Calu3 (cell line): Measurements from ENCODE around the gene KRT7. TPM values are rescaled to one million over a fixed set of nuclear protein-coding genes. Genes with fewer than 3 reads are reported as not detected.

Experiments used
- BruUV-seq: library from RNA; stranded (reverse); fragments of 400-500 nt; replicated peaks from 2 replicates; lab custom pipeline; 2021; lab: Mats Ljungman, UMichigan
- CTCF ChIA-PET: fragments of 300-600 bp; sonication (Branson Sonifier 250); formaldehyde crosslinking; loops from one replicate; lab custom pipeline; 2022; ENCODE audit warnings: antibody characterized with exemption; lab: Charles Lee
- DNase-seq: peaks from one replicate; pipeline ENCODE4 v3.0.0; 2022
- H3K27ac Mint-ChIP-seq: one replicate; pipeline ENCODE4 v1.8.0; 2022; ENCODE audit warnings: mixed read lengths; ENCODE audit not compliant: unreplicated experiment
- H3K27me3 Mint-ChIP-seq: one replicate; pipeline ENCODE4 v1.8.0; 2022; ENCODE audit warnings: mixed read lengths; ENCODE audit not compliant: unreplicated experiment
- H3K36me3 Mint-ChIP-seq: one replicate; pipeline ENCODE4 v1.8.0; 2022; ENCODE audit warnings: mild to moderate bottlenecking, moderate library complexity, mixed read lengths; ENCODE audit not compliant: insufficient read depth, unreplicated experiment
- H3K4me1 Mint-ChIP-seq: one replicate; pipeline ENCODE4 v1.8.0; 2022; ENCODE audit warnings: mild to moderate bottlenecking, low read depth, mixed read lengths; ENCODE audit not compliant: unreplicated experiment
- H3K4me3 Mint-ChIP-seq: one replicate; pipeline ENCODE4 v1.8.0; 2022; ENCODE audit warnings: mild to moderate bottlenecking, low read depth, moderate library complexity, mixed read lengths; ENCODE audit not compliant: unreplicated experiment
- H3K9me3 Mint-ChIP-seq: one replicate; pipeline ENCODE4 v1.8.0; 2022; ENCODE audit warnings: low read depth, mixed read lengths; ENCODE audit not compliant: unreplicated experiment
- CTCF ChIP-seq: fragments of 200-600 bp; IDR thresholded peaks from one replicate; pipeline ENCODE4 v1.8.0; 2022; ENCODE audit warnings: antibody characterized with exemption; ENCODE audit not compliant: unreplicated experiment
- intact Hi-C: fragments of 100-400 bp; cut with micrococcal nuclease; formaldehyde crosslinking; loops from one replicate; pipeline ENCODE4 v1.10.0; 2022; ENCODE audit not compliant: unreplicated experiment
- total RNA-seq: library from RNA; stranded (reverse); gene quantifications from 2 replicates; pipeline ENCODE4 v1.2.3, GENCODE V29; 2022

The KRT7 gene
- total RNA-seq, 1 experiment from 2014 or later, result 2,828 TPM

DNA sequence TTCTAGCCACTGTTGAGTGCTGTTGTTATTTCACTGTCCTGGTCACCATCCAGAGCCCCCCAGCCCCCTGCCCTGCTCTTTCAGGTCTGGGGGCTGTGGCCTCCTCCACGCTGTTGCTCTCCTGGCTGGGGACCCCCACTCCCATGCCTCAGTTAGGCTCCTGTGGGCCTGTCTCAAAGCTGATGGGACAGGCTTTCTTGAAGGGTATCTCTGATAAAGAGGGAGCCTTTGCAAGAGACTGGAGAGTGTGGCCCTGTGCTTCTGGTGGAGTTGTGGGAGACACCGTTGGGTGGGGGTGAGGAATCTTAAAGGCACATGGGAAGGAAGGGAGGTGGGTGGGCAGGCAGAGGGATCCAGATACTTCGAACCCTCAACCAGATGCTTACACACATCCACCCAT, 29.2 kb downstream of the KRT7 start:
- Mint-ChIP-seq H3K27ac (no peak overlapping the region), H3K4me1 (peaks cover 21% of the 10 kb centered on the region), H3K9me3 (no peaks in the 10 kb centered on the region), H3K4me3 (no peak overlapping the region), H3K36me3 (peaks cover 20% of the 10 kb centered on the region), H3K27me3 (no peaks in the 10 kb centered on the region)
- DNase-seq, result no peak
- CTCF ChIA-PET, result no interaction called here
- TF ChIP-seq CTCF, result no peak
- BruUV-seq, result no TSS peak
- intact Hi-C loops, result no loop called here

DNA sequence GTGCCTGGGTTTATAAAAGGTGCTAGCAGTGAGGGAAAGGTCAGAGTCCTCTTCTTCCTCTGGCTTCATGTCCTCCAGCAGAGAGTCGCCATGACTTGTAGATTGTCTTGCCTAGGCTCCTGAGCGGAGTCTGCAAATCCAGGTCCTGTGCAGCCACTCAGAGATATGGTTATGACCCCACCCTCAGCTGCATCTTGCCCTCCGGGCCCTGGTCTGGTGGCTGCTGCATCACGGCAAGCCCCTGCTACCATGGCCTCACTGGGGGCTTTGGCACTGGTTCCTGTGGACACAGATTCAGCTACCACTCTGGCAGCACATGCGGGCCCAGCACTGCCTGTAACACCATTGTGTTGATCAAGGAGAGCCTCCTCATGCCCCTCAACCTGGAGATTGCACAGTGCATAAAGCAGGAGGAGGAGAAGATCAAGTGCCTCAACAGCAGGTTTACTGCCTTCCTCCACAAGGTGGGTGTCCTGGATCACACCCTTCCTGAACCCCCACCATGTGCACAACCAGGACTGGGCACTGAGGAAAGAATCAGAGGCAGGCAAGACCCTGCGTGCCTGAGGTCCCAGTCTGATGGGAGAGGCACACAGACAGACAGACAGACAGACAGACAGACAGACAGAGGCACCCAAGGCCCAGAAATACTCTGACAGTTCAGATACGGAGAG, 30.9 kb downstream of the KRT7 start:
- DNase-seq, result no peak
- no peak for TF ChIP-seq CTCF
- H3K4me1 Mint-ChIP-seq, result peaks cover 21% of the 10 kb centered on the region
- H3K27ac Mint-ChIP-seq, result no peak overlapping the region
- H3K36me3 Mint-ChIP-seq, result peaks cover 8% of the 10 kb centered on the region
- no peaks in the 10 kb centered on the region for H3K9me3 Mint-ChIP-seq
- intact Hi-C loops, result no loop called here
- no peaks in the 10 kb centered on the region for H3K27me3 Mint-ChIP-seq
- BruUV-seq, result no TSS peak
- H3K4me3 Mint-ChIP-seq, result no peak overlapping the region
- CTCF ChIA-PET, result no interaction called here

DNA sequence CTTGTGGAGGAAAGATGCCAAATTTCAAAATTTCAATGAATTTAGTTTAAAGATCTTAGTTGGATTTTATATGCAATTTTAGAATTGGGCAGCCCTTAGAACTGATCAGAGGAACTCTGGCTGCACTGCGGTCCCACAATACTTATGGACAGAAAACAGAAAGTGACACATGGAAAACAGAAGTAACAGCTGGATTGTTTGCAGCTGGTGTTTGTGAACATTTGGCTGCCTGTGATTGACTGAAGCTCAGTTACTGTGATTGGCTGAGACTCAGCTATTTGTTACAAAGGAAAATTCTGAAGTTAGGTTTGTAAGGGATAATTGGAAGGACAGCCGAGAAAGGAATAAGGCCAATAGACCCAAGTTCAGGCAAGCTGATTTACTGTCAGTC, 31.4 kb downstream of the KRT7 start:
- peaks cover 21% of the 10 kb centered on the region for H3K4me1 Mint-ChIP-seq
- CTCF ChIA-PET, result no interaction called here
- no peaks in the 10 kb centered on the region for H3K9me3 Mint-ChIP-seq
- H3K27me3 Mint-ChIP-seq, result no peaks in the 10 kb centered on the region
- H3K4me3 Mint-ChIP-seq, result no peak overlapping the region
- TF ChIP-seq CTCF, result no peak
- DNase-seq, result no peak
- H3K27ac Mint-ChIP-seq, result no peak overlapping the region
- peaks cover 8% of the 10 kb centered on the region for H3K36me3 Mint-ChIP-seq
- intact Hi-C loops, result no loop called here
- no TSS peak for BruUV-seq

GRCh38 chr12:52266514-52266913, 33.5 kb downstream of the KRT7 start:
- Mint-ChIP-seq H3K9me3 (no peaks in the 10 kb centered on the region), H3K27me3 (no peaks in the 10 kb centered on the region), H3K27ac (no peak overlapping the region), H3K4me3 (no peak overlapping the region), H3K4me1 (peaks cover under 1% of the 10 kb centered on the region), H3K36me3 (peaks cover 8% of the 10 kb centered on the region)
- intact Hi-C loops, result no loop called here
- no peak for DNase-seq
- CTCF ChIA-PET, result no interaction called here
- BruUV-seq, result no TSS peak
- no peak for TF ChIP-seq CTCF
